Activated CD4-positive, alpha-beta T cell treated with anti-CD3 and anti-CD28 coated beads, Interleukin-2, amount 50 U/mL, for 4 hours (primary cell): Measurements from ENCODE around the gene NISCH.
"Not testable (repeated sequence)": the region's sequence is repeated elsewhere in the genome, so short reads cannot be mapped to it uniquely, and the experiment has no call there.

Experiments
- DNase-seq, 2 experiments: peaks; one replicate each; pipeline ENCODE4 v3.0.0-alpha.2; 2020

The NISCH gene

GRCh38 chr3:52517796-52518722, 62.7 kb downstream of the NISCH start:
- no peak for DNase-seq

GRCh38 chr3:52518723-52519444, 63.5 kb downstream of the NISCH start:
- no peak for DNase-seq

DNA sequence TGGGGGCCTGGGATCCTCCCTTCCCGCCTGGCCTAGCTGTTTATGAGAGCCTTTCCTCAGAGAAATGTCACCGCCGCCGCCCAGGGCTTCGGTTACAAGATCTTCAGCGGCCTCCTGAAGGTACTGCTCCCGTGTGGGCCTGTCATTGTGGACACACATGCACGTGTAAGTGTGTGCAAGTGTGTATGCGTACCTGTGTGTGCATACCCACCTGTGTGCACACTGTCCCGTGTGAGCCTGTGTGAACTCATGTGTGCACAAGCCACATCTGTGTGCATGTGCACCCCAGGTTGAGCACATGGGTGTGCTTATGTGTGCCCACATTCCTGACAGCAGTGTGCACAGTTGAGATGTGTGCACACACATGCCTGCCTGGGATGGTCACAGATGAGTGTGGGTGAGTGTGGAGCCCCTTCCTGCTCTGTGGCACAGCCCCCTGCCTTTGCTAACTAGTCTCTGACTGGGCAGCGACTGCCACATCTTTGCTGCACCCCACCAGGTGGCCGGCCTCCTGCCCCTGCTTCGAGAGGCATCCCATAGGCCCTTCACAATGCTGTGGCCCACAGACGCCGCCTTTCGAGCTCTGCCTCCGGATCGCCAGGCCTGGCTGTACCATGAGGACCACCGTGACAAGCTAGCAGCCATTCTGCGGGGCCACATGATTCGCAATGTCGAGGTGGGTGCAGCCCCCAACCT, 64.2 kb downstream of the NISCH start:
- no peak for DNase-seq

GRCh38 chr3:52520141-52520667, 64.8 kb downstream of the NISCH start:
- DNase-seq = no peak

- no peak for DNase-seq
Observed at GRCh38 chr3:52520716-52521487, 65.5 kb downstream of the NISCH start.

GRCh38 chr3:52521488-52521824, 66.1 kb downstream of the NISCH start:
- DNase-seq = no peak

DNA sequence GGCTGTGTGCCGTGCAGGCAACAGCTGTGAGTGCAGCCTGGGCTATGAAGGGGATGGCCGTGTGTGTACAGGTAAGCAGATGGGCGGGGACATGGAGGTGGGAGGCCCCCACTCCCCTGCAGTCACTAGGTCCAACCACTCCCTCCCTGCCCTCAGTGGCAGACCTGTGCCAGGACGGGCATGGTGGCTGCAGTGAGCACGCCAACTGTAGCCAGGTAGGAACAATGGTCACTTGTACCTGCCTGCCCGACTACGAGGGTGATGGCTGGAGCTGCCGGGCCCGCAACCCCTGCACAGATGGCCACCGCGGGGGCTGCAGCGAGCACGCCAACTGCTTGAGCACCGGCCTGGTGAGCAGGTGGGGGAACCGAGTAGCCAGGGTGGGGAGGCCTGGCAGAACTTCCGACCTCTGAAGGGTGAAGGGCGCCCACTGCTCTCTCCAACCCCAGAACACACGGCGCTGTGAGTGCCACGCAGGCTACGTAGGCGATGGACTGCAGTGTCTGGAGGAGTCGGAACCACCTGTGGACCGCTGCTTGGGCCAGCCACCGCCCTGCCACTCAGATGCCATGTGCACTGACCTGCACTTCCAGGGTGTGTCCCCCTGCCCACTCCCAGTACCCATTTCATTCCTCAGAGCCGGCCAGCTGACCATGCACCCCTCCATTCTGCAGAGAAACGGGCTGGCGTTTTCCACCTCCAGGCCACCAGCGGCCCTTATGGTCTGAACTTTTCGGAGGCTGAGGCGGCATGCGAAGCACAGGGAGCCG, 66.7 kb downstream of the NISCH start:
- no peak for DNase-seq

- DNase-seq = no peak
Observed at GRCh38 chr3:52522651-52523251, 67.3 kb downstream of the NISCH start.

- DNase-seq = no peak
Observed at GRCh38 chr3:52523386-52524257, 68.2 kb downstream of the NISCH start.

- no peak for DNase-seq
Observed at GRCh38 chr3:52524258-52524751, 68.9 kb downstream of the NISCH start.

DNA sequence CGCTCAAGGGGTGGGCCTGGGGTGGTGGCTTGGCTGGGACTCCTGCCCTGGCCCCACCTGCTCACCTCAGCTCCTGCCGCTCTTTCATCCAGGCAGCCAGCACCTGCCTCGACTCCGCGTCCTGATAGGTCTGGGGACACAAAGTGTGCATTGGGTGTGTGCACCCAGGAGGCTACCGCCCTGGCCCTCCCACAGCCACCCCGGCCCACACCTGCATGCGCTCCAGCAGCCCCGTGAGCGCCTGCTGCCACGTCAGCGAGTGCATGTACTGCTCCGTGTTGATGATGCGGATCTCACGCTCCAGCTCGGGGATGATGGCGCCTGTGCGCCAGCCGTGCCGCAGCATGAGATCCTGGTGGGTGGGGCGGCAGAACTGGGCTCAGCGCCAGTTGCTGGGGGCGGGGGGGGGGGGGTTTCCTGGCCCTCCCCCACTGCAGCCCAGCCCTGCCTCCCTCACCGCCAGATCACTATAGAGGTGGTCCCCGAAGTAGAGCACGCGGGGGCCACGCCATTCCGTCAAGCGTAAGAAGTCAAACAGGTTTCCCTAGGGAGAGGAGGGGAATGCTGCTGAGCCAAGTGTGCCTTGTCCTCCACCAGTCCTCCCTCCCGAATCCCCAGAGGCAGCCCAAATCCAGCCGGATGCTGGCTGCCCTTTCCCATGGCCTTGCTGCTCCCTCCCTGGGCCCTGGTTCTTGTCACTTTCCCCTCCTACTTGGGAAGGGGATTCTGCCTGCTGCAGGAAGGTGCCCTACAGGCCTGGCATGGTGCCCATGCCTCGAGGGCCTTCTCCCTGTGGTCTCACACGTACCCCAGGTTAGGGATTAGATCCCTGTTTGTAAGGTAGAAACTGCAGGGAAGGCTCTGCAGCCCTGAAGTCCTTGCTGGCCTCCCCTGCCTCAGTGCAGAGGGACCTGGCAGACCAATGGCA, 69.6 kb downstream of the NISCH start:
- no peak for DNase-seq

- no peak for DNase-seq
Observed at GRCh38 chr3:52525680-52526561, 70.5 kb downstream of the NISCH start.

GRCh38 chr3:52526671-52527038, 71.3 kb downstream of the NISCH start:
- not testable (repeated sequence) for DNase-seq

DNA sequence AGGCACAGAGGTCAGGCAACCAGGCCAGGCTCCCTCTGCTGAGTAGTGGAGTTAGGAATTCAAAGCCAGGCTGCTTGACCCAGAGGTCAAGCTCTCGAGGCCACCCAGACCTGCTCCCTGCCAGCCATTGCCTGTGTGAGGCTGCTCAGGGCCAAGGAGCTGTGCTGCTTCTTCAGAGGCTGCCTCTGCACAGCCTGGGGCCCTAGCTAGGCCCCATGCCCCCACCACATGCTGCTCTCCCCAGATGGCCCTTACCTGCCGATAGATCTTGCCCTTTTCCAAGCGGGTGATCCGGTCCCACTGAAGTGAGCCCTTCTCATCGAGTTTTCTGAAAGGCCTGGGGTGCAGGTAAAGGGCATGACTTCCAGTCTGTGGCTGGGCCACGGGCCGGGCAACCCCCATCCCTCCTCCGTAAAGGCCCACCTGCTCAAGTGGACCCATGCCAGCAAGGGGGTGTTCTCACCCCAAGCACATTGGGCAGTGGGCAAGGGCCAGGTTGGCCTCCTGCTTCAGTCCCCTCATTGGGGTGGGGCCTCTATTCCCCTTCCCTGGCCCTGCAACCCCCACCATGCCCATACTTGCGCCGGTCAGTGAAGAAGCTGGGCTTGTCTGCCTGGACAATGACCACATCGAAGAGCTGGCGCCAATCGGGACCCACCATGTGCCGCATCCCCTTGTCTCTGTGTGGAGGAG, 71.8 kb downstream of the NISCH start:
- DNase-seq = no peak

DNA sequence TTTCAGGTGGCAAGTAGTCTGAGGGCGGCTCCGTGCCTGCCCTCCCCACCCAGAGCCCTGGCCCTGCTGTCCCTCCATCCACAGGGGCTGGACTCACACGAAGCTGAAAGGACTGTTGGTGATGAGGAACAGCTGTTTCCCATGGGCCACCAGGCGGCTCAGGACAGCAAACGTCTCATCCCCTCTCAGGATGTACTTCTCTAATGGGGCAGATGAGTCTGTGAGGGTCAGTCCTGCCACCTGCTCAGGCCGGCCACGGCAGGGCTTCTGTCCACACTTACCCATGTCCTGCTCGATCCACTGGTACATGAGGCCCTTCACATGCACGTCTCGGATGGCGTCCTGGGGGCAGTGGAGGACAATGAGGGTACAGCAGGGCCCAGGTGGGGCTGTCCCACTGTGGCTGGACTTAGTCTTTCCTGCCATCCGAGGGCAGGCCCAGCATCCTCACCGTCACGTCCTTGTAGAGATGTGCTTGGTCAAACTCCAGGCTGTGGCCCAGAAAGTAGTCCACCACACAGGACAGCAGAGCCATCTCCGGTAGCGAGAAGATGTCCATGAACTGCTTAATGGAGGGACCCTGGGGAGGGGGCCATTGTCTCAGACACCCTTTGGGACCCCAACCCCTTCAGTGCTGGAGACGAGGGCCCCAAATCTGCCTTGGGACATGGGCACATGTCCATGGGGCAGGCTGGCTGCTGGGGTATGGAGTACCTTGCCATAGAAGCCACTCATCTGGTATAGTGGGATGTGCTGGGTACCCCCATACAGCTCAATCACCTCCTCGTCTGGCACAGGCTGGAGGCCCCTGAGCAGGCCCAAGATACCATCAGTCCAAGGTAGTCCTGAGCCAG, 72.6 kb downstream of the NISCH start:
- no peak for DNase-seq
